Fibroblast of lung (primary cell): ENCODE measurements around the gene WWOX. TPM values are rescaled to one million over a fixed set of nuclear protein-coding genes. Genes with fewer than 3 reads are reported as not detected.

Experiments used
- DNase-seq, 2 donors: peaks; one replicate each; pipeline versions ENCODE4 v3.0.0 to v3.0.0-alpha.2; 2010; ENCODE audit warnings: low read depth in 2 of 2
- H2AFZ ChIP-seq: 2 replicates; pipeline ENCODE4 v1.5.1; 2012; ENCODE audit warnings: low read length, control low read depth, inconsistent platforms
- H3K27ac ChIP-seq: 2 replicates; pipeline ENCODE4 v1.5.1; 2011; ENCODE audit warnings: low read length, control low read depth; ENCODE audit not compliant: insufficient read depth
- H3K27me3 ChIP-seq: 2 replicates; pipeline ENCODE4 v1.5.1; 2011; ENCODE audit warnings: mild to moderate bottlenecking, low read length; ENCODE audit not compliant: control insufficient read depth, insufficient read depth
- H3K36me3 ChIP-seq: 2 replicates; pipeline ENCODE4 v1.5.1; 2011; ENCODE audit warnings: low read length; ENCODE audit not compliant: control insufficient read depth, insufficient read depth
- H3K4me1 ChIP-seq: 2 replicates; pipeline ENCODE4 v1.5.1; 2011; ENCODE audit warnings: low read length; ENCODE audit not compliant: control insufficient read depth, insufficient read depth; ENCODE audit errors: extremely low read depth
- H3K4me2 ChIP-seq: 2 replicates; pipeline ENCODE4 v1.5.1; 2011; ENCODE audit warnings: low read length, control low read depth; ENCODE audit not compliant: insufficient read depth; ENCODE audit errors: extremely low read depth
- H3K4me3 ChIP-seq, 4 experiments: fragments of 200-600 bp in 1 of 4; sonication (generic) in 1 of 4; replicated peaks in 1 of 4; 2 replicates each; pipeline ENCODE4 v1.5.1; 2011 to 2016; ENCODE audit warnings: low read length in 4 of 4, low read depth in 3 of 4, mild to moderate bottlenecking in 3 of 4, control low read depth in 2 of 4, inconsistent platforms in 1 of 4, mixed read lengths in 1 of 4; ENCODE audit not compliant: insufficient read depth in 1 of 4; ENCODE audit errors: control extremely low read depth in 1 of 4
- H3K79me2 ChIP-seq: 2 replicates; pipeline ENCODE4 v1.5.1; 2012; ENCODE audit warnings: mild to moderate bottlenecking, low read length, inconsistent platforms; ENCODE audit not compliant: control insufficient read depth, insufficient read depth
- H3K9ac ChIP-seq: 2 replicates; pipeline ENCODE4 v1.5.1; 2011; ENCODE audit warnings: mild to moderate bottlenecking, low read length, control low read depth; ENCODE audit not compliant: insufficient read depth
- H3K9me3 ChIP-seq: 2 replicates; pipeline ENCODE4 v1.5.1; 2012; ENCODE audit warnings: low read depth, low read length; ENCODE audit not compliant: control insufficient read depth, insufficient read depth
- H4K20me1 ChIP-seq: 2 replicates; pipeline ENCODE4 v1.5.1; 2011; ENCODE audit warnings: low read length; ENCODE audit not compliant: control insufficient read depth, insufficient read depth; ENCODE audit errors: extremely low read depth
- EZH2 ChIP-seq: IDR thresholded peaks from 2 replicates; pipeline ENCODE4 v1.5.1; 2012; ENCODE audit warnings: low read length, control low read depth, mild to moderate bottlenecking; ENCODE audit errors: missing control alignments
- polyA plus RNA-seq, 2 donors: library from polyadenylated mRNA; depleted of rRNA in 1 of 2; stranded (reverse) in 1 of 2; unstranded in 1 of 2; fragments of >200 nt; gene quantifications; 2 replicates each; pipeline ENCODE4 v1.2.1, GENCODE V29; 2011 to 2012; ENCODE audit warnings: missing spikeins in 1 of 2
- total RNA-seq: library from RNA; depleted of rRNA; stranded (reverse); fragments of >200 nt; gene quantifications from 2 replicates; pipeline ENCODE4 v1.2.1, GENCODE V29; 2014
- TF ChIP-seq, protein P1 (sequence below), 2 donors: IDR thresholded peaks in 1 of 2; conservative IDR thresholded peaks in 1 of 2; 1 replicate in 1 of 2; 2 replicates in 1 of 2; pipeline ENCODE4 v1.5.1; 2011 to 2012; ENCODE audit warnings: low read length in 2 of 2, control low read depth in 1 of 2, inconsistent platforms in 1 of 2, low read depth in 1 of 2, mild to moderate bottlenecking in 1 of 2

The WWOX gene
- total and polyA plus RNA-seq, 2 donors (not counting 1 experiment from before 2014, with no cell fraction given): 5.6 to 16.3 TPM

GRCh38 chr16:78972986-78973385, 873.5 kb downstream of the WWOX start:
- Histone ChIP-seq H4K20me1 (no peaks in the 10 kb centered on the region), H3K4me1 (no peaks in the 10 kb centered on the region), H2AFZ (no peak overlapping the region), H3K79me2 (no peaks in the 10 kb centered on the region), H3K36me3 (no peaks in the 10 kb centered on the region), H3K9me3 (no peaks in the 10 kb centered on the region), H3K27ac (no peak overlapping the region), H3K4me3 (no peak overlapping the region), H3K4me2 (no peak overlapping the region), H3K27me3 (no peaks in the 10 kb centered on the region), H3K9ac (no peak overlapping the region)
- TF ChIP-seq, protein P1, sequence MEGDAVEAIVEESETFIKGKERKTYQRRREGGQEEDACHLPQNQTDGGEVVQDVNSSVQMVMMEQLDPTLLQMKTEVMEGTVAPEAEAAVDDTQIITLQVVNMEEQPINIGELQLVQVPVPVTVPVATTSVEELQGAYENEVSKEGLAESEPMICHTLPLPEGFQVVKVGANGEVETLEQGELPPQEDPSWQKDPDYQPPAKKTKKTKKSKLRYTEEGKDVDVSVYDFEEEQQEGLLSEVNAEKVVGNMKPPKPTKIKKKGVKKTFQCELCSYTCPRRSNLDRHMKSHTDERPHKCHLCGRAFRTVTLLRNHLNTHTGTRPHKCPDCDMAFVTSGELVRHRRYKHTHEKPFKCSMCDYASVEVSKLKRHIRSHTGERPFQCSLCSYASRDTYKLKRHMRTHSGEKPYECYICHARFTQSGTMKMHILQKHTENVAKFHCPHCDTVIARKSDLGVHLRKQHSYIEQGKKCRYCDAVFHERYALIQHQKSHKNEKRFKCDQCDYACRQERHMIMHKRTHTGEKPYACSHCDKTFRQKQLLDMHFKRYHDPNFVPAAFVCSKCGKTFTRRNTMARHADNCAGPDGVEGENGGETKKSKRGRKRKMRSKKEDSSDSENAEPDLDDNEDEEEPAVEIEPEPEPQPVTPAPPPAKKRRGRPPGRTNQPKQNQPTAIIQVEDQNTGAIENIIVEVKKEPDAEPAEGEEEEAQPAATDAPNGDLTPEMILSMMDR (conservative IDR thresholded peaks at IDR 0.05 in 1 of 2, IDR thresholded peaks at IDR 0.05 in 1 of 2; ENCODE audit: low read depth in 1 of 2, low read length in 2 of 2): no peak
- no peak for TF ChIP-seq EZH2
- no peak for DNase-seq

GRCh38 chr16:78976212-78976611, 876.8 kb downstream of the WWOX start:
- no peak for TF ChIP-seq EZH2
- TF ChIP-seq, protein P1 (conservative IDR thresholded peaks at IDR 0.05 in 1 of 2, IDR thresholded peaks at IDR 0.05 in 1 of 2; ENCODE audit: low read depth in 1 of 2, low read length in 2 of 2): no peak
- Histone ChIP-seq H4K20me1 (no peaks in the 10 kb centered on the region), H3K4me3 (no peak overlapping the region), H2AFZ (no peak overlapping the region), H3K9ac (no peak overlapping the region), H3K36me3 (no peaks in the 10 kb centered on the region), H3K27me3 (no peaks in the 10 kb centered on the region), H3K79me2 (no peaks in the 10 kb centered on the region), H3K4me1 (no peaks in the 10 kb centered on the region), H3K9me3 (no peaks in the 10 kb centered on the region), H3K27ac (no peak overlapping the region), H3K4me2 (no peak overlapping the region)
- DNase-seq: no peak

- no peak overlapping the region for H3K9ac ChIP-seq
- DNase-seq: no peak
Measured at GRCh38 chr16:78980825-78981224, 881.4 kb downstream of the WWOX start.

More at GRCh38 chr16:78980825-78981224, 881.4 kb downstream of the WWOX start:
- TF ChIP-seq, protein P1 (conservative IDR thresholded peaks at IDR 0.05 in 1 of 2, IDR thresholded peaks at IDR 0.05 in 1 of 2; ENCODE audit: low read depth in 1 of 2, low read length in 2 of 2): no peak
- TF ChIP-seq EZH2: no peak
- no peaks in the 10 kb centered on the region for H3K9me3 ChIP-seq
- H3K4me1 ChIP-seq: no peaks in the 10 kb centered on the region
- H3K36me3 ChIP-seq: no peaks in the 10 kb centered on the region
- H3K27me3 ChIP-seq: no peaks in the 10 kb centered on the region
- H2AFZ ChIP-seq: no peak overlapping the region
- no peaks in the 10 kb centered on the region for H4K20me1 ChIP-seq
- H3K27ac ChIP-seq: no peak overlapping the region
- H3K4me3 ChIP-seq: no peak overlapping the region
- H3K79me2 ChIP-seq: no peaks in the 10 kb centered on the region
- H3K4me2 ChIP-seq: no peak overlapping the region
